Stimulated activated CD8-positive, alpha-beta memory T cell treated with anti-CD3 and anti-CD28 coated beads, Interleukin-7, amount 100 ng/mL, for 1 hour (primary cell): Measurements from ENCODE around the gene POLR1G.
"Not testable (repeated sequence)": the region's sequence is repeated elsewhere in the genome, so short reads cannot be mapped to it uniquely, and the experiment has no call there.

Experiments
- DNase-seq, 2 donors: peaks; one replicate each; pipeline ENCODE4 v3.0.0-alpha.2; 2020; ENCODE audit warnings: low read depth in 2 of 2

POLR1G gene

GRCh38 chr19:45420356-45420755, 13.9 kb downstream of the POLR1G start:
- DNase-seq, result no peak

- no peak for DNase-seq
Observed at GRCh38 chr19:45420871-45421270, 14.4 kb downstream of the POLR1G start.

- DNase-seq, result no peak
Observed at GRCh38 chr19:45421947-45422498, 15.6 kb downstream of the POLR1G start.

GRCh38 chr19:45423033-45423588, 16.7 kb downstream of the POLR1G start:
- DNase-seq, result peak in 1 of 2 donors; percentile 65

GRCh38 chr19:45423589-45424190, 17.2 kb downstream of the POLR1G start, which contains the start of gene ERCC1:
Gene ERCC1 (minus strand): TSS chr19:45423917. CDS start chr19:45423374, 543 bp downstream.
- peak in 1 of 2 donors; percentile 50 for DNase-seq

- DNase-seq, result no peak
Observed at GRCh38 chr19:45424191-45425058, 18.0 kb downstream of the POLR1G start.

- DNase-seq, result no peak
Observed at GRCh38 chr19:45428384-45429231, 22.2 kb downstream of the POLR1G start.

- DNase-seq, result not testable (repeated sequence)
Observed at GRCh38 chr19:45429896-45430295, 23.5 kb downstream of the POLR1G start.

GRCh38 chr19:45431008-45431407, 24.6 kb downstream of the POLR1G start:
- DNase-seq, result not testable (repeated sequence)

- not testable (repeated sequence) for DNase-seq
Observed at GRCh38 chr19:45432543-45432942, 26.1 kb downstream of the POLR1G start.

GRCh38 chr19:45437328-45437727, 30.9 kb downstream of the POLR1G start:
- no peak for DNase-seq

GRCh38 chr19:45439190-45439568, 32.7 kb downstream of the POLR1G start:
- no peak for DNase-seq

- peak; percentile 74 to 77 for DNase-seq
Observed at GRCh38 chr19:45439569-45440258, 33.3 kb downstream of the POLR1G start.

GRCh38 chr19:45440259-45440638, 33.8 kb downstream of the POLR1G start:
- no peak for DNase-seq

- DNase-seq, result no peak
Observed at GRCh38 chr19:45440873-45441654, 34.6 kb downstream of the POLR1G start.

- DNase-seq, result no peak
Observed at GRCh38 chr19:45442408-45442777, 35.9 kb downstream of the POLR1G start.

GRCh38 chr19:45442778-45443461, 36.5 kb downstream of the POLR1G start:
- no peak for DNase-seq

- DNase-seq, result peak in 1 of 2 donors; percentile 23
Observed at GRCh38 chr19:45443462-45444317, 37.2 kb downstream of the POLR1G start.
